GM21528 (cell line): ENCODE measurements around the gene NTSR1.

Source experiments
- ATAC-seq: cut with Tn5 transposase; IDR thresholded peaks from one replicate; pipeline ENCODE4 v1.9.1; 2021; ENCODE audit warnings: mild to moderate bottlenecking, moderate library complexity; ENCODE audit not compliant: unreplicated experiment, low FRiP score

The NTSR1 gene

GRCh38 chr20:62708591-62709536 is at the start of gene NTSR1:
NTSR1 (plus strand) TSS chr20:62708836; CDS start chr20:62709208, 372 bp downstream.
- ATAC-seq: no peak

DNA sequence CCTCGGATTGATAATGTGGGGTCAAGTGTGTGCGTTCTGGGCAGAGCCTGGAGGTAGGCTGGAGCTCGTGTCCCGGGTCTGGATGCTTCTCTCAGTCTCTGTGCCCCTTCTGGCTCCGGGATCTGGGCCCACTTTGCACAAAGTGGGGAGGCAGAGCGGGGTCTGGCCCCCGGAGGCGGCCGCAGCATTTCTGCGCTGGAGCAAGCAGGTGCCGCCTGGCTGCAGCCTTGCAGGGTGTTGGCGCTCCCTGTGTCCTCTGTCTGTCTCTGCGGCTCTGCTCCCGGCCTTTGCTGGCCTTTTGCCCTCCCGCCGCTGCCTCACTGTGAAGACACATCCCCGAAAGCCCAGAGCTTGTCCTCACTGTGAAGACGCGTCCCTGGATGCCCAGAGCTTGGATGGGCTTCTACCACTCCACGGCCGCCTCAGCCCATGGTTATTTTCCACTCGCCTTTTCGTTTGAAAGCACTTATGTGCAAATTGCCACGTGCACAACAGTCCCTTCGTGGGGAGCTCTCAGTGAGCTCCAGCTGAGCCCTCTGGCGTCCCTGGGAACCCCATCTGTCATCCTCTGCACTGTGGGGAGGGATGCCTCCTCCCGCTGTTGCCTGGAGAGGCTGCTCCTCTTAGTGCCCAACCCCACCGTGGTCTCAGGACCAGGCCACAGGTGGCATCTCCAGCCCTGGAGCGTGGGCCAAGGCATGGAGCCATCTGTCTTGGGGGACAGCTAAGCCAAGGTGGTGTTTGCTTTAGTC is 49.0 kb upstream of the NTSR1 start:
- no peak for ATAC-seq

DNA sequence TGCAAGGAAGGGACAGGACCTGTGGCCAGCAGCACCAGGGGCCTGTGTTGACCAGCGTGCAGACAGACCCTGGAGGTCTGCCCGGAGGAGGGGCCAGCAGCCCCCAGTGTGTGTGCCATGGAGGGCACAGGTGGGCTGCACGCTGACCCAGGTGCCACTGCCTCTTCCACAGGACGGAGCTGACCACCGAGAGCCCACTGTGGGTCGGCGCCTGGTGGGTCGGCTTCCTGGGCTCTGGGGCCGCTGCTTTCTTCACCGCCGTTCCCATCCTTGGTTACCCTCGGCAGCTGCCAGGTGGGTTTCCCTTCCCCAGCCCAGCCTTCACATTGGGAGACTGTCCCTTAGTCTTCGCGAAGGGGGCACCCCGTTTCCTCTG is 48.4 kb upstream of the NTSR1 start:
- ATAC-seq: no peak

- no peak for ATAC-seq
Measured at GRCh38 chr20:62660768-62661167, 47.9 kb upstream of the NTSR1 start.

- ATAC-seq: no peak
Measured at GRCh38 chr20:62661647-62662046, 47.0 kb upstream of the NTSR1 start.

GRCh38 chr20:62662422-62662821 is 46.2 kb upstream of the NTSR1 start:
- ATAC-seq: no peak

- ATAC-seq: no peak
Measured at GRCh38 chr20:62663145-62664018, 45.3 kb upstream of the NTSR1 start.

DNA sequence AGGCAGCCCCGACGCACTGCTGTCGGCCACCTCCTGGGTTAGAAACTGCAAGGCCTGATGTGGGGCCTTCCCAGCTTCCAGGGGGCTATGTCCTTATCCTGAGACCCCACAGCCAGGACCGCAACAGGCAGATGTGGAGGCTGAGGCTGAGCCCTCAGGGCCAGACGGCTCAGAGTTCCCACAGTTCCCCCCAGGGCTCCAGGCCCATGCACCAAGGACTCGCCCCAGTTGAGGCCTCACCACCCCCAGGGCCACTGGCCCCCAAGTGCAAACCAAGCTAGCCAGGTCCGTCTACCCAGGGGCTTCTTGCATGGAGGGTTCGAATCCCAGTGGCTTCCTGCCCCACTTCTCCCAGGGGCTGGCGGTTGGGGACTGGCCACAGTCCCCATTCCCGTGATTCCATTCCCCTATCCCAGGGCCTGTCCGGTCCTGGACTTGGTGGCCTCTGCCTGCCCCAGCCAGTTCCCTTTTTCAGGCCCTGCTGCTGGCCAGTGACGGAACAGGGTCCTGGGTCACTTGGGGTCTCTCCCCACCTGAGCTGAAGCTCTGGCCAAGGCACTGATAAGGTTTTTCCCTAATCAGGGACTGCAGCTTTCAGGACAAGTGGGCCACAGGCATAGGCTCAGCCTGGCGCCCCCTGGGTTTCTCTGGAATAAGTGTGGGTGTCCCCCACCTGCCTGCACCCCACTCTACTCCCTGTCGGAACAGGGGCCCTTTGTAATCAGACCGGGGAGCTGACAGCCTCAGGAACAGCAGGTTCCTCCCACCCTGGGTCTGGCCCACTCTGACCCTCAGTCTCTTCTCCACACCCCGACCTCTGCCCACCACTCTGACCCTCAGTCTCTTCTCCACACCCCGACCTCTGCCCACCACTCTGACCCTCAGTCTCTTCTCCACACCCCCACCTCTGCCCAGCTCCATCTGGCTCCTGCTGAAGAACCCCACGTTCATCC is 44.3 kb upstream of the NTSR1 start:
- ATAC-seq: no peak

- no peak for ATAC-seq
Measured at GRCh38 chr20:62665153-62665754, 43.4 kb upstream of the NTSR1 start.

DNA sequence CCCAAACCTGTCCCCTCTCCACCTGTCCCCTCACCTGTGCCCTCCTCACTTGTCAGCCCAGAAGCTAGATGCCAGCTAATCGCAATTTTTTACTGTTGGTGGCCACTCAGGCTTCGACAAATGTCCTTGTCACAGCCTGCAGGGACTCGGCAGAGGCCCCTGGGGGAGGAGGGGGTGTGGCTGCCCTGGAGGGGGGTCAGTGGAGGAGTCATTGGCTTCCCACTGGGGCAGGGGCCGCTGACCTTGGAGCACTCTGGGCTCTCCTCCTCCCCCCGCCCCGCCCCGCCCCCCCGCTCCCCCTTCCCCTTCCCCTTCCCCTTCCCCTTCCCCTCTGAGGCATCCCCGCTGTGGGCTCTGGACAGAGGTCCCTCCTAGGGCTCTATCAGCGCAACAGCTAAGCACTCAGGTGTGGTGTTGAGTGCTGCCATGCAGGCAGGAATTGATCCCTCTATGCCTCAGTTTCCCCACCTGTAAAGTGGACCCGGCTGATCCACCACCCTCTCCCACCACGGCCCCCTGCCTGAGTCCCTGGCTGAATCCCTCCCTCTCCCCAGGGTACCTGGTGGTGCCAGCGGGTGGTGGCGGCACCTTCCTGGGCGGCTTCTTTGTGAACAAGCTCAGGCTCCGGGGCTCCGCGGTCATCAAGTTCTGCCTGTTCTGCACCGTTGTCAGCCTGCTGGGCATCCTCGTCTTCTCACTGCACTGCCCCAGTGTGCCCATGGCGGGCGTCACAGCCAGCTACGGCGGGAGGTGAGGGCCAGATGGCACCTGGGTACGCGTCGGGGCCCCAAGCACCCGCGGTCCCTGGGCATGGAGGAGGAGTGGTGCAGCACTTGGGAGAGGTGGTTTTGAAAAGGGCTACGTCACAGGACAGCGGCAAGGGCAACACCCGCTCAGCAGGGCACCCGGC is 42.6 kb upstream of the NTSR1 start:
- ATAC-seq: no peak

DNA sequence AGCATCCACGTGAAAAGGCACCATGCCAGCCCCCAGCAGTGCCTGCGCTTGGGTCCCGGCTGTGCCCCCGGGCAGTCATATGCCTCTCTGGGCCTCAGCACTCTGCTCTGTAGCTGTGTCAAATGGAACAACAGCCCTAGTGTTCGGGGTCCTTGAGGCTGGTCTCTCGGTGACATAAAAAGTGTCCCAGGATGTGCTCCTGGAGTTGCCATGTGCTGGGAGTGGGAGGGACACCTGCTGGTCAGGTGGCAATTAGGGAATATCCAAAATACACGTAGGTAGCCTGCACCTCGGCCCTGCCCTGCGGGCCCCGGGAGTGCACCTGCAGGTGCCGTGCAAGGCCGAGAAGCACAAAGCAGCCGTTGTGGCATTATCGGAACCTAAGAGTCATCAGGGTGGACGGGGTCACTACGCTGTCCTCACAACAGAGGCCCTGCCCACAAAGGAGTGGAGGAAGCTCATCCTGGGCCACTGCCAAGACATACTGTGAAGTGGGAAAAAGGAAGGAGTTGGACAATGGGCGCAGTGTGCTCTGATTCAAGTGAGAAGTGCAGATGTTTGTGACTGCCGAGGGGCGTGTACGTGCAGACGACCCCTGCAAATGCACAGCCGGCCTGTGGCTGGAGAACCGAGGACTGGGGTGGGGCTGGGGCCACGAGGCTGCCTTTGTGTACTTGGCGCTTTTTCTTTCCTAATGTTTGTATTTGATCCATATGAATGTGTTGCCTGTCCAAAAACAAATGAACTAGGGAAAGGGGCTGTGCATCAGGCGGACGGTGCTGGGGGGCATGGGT is 41.7 kb upstream of the NTSR1 start:
- ATAC-seq: no peak

- no peak for ATAC-seq
Measured at GRCh38 chr20:62667530-62668440, 40.9 kb upstream of the NTSR1 start.

DNA sequence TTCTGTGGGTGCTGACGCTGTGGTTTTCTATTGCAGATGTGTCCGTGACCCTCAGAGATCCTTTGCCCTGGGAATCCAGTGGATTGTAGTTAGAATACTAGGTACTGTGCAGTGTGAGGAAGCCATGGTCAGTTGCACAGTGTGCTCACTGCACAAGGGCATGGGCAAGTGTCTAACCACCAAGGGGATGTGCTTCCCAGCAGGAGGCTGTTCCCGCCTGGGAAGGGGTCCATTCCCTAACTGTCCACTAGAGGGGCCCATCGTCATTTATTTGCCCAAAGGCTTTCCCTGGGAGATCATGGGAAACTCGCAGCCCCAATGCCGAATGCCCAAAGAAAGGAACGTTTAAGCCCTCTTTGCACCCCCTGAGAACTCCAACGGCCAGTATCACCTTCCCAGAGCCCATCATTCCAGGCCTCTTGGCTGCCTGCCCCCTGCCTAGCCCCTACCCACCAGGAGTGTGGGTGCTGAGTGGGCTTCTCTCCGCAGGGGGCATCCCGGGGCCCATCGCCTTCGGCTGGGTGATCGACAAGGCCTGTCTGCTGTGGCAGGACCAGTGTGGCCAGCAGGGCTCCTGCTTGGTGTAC is 40.1 kb upstream of the NTSR1 start:
- no peak for ATAC-seq

GRCh38 chr20:62669249-62669648 is 39.4 kb upstream of the NTSR1 start:
- ATAC-seq: no peak

DNA sequence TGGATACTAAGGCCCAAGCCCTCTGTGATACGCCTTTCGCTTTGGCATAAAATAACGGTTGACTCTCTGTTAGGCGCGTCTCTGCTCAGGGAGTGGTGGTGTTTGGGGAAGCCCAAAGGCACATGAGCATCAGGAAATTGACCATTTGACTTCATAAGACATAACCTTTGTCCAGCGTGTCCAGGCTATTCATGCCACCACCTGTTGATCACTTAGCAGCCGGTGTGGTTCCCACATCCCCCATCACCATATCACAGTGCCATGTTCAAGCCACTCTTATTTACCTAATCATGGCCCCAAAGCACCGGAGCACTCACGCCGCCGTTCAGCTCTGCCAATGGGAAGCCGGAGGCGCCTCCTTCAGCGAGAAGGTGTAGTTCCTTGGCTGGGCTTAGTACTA is 38.5 kb upstream of the NTSR1 start:
- no peak for ATAC-seq

DNA sequence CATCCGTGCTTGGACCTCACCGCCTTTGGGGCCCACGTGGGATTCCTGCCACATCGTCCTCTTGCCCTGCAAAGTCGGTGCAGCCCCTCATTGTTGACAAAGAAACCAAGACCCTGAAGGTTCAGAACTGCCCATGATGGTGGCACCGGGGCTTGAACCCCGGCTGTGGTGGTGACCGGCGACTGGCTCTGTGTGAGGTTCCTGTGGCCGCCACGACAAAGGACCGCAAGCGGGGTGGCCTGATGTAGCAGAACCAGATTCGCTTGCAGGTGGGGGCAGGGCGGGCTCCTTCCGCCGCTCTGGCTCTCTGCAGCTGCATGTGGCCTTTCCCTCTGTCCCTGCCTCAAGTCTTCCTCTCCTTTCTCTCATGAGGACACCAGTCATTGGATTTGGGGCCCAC is 37.6 kb upstream of the NTSR1 start:
- ATAC-seq: no peak
